Fibroblast of peridontal ligament (primary cell): ENCODE data around the gene APBB1IP.
"Not testable (repeated sequence)": the region's sequence is repeated elsewhere in the genome, so short reads cannot be mapped to it uniquely, and the experiment has no call there.

Experiments used
- DNase-seq: peaks from one replicate; pipeline ENCODE4 v3.0.0-alpha.2; 2010; ENCODE audit errors: extremely low read depth

Gene APBB1IP

GRCh38 chr10:26441491-26442214, 3.5 kb downstream of the APBB1IP start:
- no peak for DNase-seq

GRCh38 chr10:26445411-26446031, 7.4 kb downstream of the APBB1IP start:
- peak; percentile 60 for DNase-seq

DNA sequence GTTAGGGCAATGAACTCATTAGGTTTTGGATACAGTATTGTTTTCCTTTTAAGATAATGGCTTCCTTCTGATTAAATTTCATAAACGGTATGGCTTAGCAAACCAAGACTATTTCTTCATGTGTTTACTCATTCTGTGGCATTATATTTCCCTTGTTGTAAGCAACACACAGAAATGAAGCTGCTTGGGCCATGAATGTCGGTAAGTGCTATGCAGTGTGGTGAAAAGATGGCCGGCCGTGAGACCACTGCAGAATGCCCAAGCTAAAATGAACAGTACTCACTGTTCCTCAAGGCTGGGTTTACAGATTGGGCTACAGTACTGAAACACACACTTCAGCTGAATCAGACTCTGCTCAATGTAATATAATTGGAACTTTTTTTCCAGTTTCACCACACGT, 8.1 kb downstream of the APBB1IP start:
- peak; percentile 45 for DNase-seq

DNA sequence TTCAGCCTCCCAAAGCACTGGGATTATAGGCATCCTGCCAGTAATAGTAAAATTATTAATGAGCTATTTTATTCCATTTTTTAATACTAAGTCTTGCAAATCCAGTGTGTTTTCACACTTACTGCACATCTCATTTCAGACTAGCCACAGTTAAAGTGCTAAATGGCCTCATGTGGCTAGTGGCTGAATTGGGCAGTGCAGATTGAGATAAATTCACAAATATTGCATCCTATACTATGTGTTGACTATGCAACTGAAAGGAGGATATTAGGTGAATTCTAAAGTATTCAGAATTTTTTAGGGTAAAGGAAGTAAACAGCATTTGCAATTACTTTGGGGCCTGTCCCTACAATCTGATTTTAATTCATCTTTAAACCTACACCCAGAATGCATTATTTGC, 10.2 kb downstream of the APBB1IP start:
- DNase-seq, result no peak

- no peak for DNase-seq
These were observed 10.7 kb downstream of the APBB1IP start for GRCh38 chr10:26448706-26449435.

DNA sequence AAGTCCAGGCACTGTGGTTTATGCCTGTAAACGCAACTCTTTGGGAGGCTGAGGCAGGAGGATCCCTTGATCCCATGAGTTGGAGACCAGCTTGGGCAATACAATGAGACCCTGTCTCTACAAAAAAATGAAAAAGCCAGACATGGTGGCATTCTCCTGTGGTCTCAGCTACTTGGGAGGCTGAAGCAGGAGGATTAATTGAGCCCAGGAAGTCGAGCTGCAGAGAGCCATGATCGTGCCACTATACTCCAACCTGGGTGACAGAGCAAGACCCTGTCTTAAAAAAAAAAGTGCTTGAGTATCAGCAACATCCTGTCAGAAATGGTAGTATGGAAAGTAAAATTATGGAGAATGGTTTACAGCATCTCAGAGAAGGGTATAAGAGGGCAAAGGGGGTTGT, 11.6 kb downstream of the APBB1IP start:
- no peak for DNase-seq

GRCh38 chr10:26451903-26452302, 13.8 kb downstream of the APBB1IP start:
- no peak for DNase-seq

DNA sequence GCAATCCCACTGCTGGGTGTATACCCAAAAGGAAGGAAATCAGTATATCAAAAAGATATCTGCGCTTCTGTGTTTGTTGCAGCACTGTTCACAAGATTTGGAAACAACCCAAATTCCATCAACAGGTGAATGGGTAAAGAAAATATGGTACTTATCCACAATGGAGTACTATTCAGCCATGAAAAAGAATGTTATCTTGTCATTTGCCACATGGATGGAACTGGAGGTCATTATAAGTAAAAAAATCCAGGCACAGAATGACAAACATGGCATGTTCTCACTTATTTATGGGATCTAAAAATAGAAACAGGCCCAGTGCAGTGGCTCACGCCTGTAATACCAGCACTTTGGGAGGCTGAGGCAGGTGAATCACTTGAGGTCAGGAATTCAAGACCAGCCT, 15.7 kb downstream of the APBB1IP start:
- DNase-seq, result no peak

DNA sequence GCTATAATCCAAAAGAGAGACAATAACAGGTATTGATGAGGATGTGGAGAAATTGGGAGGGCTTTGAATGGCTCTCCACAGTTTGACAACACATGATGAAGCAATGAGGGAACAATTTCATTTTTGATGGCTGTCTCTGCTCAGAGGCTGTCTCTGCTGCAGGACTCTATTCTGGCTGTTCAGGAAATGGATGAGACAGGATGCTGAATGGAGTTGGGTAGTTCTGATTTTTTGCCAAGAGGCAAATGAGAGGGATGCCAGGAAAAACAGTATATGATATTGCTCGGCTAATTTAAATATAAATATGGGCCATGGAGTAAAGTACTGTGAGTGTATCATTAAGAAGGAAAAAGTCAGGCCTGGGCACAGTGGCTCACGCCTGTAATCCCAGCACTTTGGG, 16.8 kb downstream of the APBB1IP start:
- DNase-seq, result no peak

- DNase-seq, result no peak
These were observed 17.6 kb downstream of the APBB1IP start for GRCh38 chr10:26455567-26456315.

DNA sequence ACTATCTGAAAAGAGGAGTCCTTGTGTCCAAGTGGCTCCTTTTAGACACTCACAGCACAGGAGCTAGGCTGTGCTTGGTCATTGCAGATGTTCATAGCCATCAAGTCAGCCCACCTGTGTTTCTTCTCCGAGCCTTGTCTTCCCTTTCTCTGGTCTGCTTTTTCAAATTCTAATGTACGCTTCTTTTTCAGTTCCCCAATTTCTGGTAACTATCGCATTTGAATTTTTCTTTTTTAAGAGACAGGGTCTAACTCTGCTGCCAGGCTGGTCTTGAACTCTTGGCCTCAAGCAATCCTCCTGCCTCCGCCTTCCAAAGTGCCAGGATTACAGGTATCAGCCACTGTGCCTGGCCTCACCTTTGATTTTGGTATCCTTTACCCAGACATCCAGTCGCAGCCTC, 18.9 kb downstream of the APBB1IP start:
- no peak for DNase-seq

DNA sequence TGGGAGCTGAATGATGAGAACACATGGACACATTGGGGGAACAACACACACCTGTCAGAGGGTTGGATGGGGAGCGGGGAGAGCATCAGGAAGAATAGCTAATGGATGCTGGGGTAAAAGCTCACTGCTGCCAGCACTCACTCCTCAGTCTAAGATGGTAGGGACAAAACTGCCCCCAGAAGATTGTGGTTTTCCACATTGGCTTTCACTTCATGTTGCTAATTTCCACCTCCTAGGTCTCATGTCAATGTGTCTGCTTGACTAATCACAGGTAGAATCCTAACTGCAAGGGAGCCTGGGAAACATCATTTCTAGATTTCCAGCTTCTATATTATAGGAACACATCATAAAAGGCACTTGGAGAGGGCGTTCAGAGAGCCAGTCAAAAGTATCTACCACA, 22.6 kb downstream of the APBB1IP start:
- no peak for DNase-seq

DNA sequence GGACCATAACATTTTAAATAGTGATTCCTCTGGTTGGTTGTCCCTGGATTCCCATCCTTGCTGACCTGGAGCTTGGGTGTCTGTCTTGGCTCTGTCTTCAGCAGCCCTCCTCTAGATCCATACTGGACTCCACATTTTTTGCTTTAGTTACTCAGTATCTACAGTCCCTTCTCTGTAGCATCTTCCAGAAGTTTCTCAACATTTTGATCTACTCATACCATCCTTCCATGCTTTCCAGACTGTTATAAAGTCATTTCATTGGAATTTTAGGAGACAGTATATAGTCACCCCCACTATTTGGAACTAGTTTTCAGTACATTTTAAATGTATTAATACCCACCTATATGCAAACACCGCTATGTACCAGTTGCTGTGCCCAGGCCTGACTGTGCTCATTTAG, 25.8 kb downstream of the APBB1IP start:
- DNase-seq, result no peak

DNA sequence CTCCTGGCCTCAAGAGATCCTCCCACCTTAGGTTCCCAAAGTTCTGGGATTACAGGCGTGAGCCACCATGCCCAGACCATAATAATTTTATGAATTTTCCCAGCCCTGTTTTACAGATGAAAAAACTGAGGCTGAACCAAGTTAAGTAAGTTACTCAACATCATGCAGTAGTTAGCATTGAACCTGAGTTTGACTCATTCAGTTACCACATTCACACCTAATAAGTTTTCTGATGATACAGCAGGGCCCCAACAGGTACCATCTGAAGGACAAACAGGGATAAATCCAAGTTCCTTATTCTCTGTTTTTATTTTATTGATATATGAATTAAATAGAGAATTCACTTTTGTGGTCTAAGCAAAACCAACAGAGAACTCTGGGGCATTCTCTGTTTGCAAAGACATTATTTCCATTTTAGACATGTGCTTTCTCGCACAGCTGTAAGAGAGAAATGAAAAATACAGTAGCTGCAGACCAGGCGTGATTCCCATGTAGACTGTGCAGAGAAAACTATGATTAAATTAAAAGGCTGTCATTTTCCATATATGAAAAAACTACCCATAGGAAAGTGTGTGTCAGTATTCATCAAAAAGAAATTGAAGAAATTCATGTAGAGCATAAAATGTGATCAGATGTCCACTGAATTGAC, 26.6 kb downstream of the APBB1IP start:
- DNase-seq, result no peak

- not testable (repeated sequence) for DNase-seq
These were observed 28.4 kb downstream of the APBB1IP start for GRCh38 chr10:26466531-26466930.

- DNase-seq, result no peak
These were observed 29.5 kb downstream of the APBB1IP start for GRCh38 chr10:26467639-26468038.

DNA sequence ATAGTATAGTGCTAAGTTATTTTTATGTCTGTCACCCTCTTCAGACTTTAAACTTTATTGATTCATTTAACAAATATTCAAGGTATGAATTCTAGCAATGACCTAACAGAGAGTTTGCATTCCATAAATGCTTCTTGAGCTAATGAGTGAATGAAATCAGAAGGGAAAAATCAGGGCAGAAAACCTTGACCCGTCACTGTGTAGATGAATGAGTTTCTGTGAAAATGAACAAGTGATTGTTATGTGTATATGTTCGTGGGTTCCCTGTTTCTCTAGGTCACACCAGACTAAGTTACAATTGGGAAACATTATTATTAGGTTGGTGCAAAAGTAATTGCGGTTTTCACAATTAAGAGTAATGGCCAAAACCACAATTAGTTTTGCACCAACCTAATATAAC, 30.1 kb downstream of the APBB1IP start:
- DNase-seq, result no peak

DNA sequence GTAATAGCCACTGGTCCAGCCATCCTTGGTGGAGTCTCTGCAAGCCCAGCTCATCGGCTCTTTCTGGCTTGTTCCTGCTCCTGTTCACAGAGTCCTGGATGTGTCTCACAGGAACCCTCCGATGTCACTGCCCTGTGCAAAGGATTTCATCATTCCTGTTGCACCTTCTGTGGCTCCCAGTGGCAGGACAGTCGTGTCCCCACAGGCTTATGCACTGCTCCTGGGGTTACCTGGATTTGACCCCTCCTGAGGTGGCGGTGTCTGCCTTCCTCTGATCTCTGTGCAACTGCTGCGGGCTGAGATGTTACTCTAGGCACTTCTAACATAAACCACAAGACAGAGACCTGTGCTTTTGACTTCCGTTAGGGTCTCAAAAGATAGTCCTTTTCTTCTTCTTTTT, 30.6 kb downstream of the APBB1IP start:
- DNase-seq, result no peak

DNA sequence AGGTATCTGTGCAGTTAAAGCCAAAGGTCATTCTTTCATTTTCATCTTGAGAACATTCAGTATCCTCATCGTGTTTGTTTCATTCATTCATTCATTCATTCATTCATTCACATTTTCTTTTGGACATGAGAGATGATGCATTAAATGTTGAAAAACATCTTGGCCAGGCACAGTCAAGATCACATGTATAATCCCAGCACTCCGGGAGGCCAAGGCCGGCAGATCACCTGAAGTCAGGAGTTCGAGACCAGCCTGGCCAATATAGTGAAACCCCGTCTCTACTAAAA, 34.3 kb downstream of the APBB1IP start:
- no peak for DNase-seq

- peak; percentile 75 for DNase-seq
These were observed 35.9 kb downstream of the APBB1IP start for GRCh38 chr10:26474026-26474425.

DNA sequence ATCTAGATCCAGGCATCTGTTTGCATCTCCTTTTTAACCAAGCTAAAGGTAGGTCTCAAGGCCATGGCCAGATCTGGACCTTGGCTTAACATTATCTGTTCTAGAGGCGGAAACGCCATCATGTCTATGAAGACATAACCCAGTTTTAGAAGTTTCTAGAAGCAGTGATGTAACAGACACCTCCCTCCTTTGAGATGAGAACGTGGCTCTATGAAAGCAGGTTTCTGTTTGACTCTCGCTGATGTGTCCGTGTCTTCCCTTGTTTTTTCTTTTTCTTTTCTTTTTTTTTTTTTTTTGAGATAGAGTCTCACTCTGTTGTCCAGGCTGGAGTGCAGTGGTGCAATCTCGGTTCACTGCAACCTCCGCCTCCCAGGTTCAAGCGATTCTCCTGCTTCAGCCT, 36.7 kb downstream of the APBB1IP start:
- not testable (repeated sequence) for DNase-seq

- DNase-seq, result no peak
These were observed 37.2 kb downstream of the APBB1IP start for GRCh38 chr10:26475386-26475785.
